Stomach (tissue), 4 donors: ENCODE data around the gene DHRS7B.

Experiments used
- CTCF ChIP-seq, 7 experiments: fragments of 450-650 bp in 4 of 7; fragments of 200-600 bp in 3 of 7; sonication (generic) in 3 of 7; IDR thresholded peaks; one replicate each; pipeline ENCODE4 v1.5.1; 2016 to 2019; ENCODE audit warnings: antibody characterized with exemption in 7 of 7, control low read depth in 2 of 7, mild to moderate bottlenecking in 1 of 7
- EP300 ChIP-seq: sonication (generic); formaldehyde crosslinking; IDR thresholded peaks from one replicate; pipeline ENCODE4 v1.6.1; 2017; ENCODE audit warnings: antibody characterized with exemption
- POLR2A ChIP-seq, 4 donors: fragments of 450-650 bp; IDR thresholded peaks; one replicate each; pipeline ENCODE4 v1.6.1; 2016; ENCODE audit warnings: antibody characterized with exemption in 4 of 4, control low read depth in 2 of 4, mild to moderate bottlenecking in 1 of 4, moderate library complexity in 1 of 4
- POLR2AphosphoS5 ChIP-seq, 3 donors: sonication (generic); formaldehyde crosslinking; IDR thresholded peaks; one replicate each; pipeline ENCODE4 v1.6.1; 2016; ENCODE audit warnings: antibody characterized with exemption in 3 of 3

GRCh38 chr17:21177401-21177800 is 50.6 kb downstream of the DHRS7B start:
- no peak for TF ChIP-seq CTCF (IDR thresholded peaks at IDR 0.05)
- no peak for TF ChIP-seq POLR2A (IDR thresholded peaks at IDR 0.05)
- TF ChIP-seq POLR2AphosphoS5 (IDR thresholded peaks at IDR 0.05) = no peak
- no peak for TF ChIP-seq EP300
